GM12873 (cell line): ENCODE measurements around the gene PCGF3.

ENCODE experiments used
- TF ChIP-seq, protein P1 (sequence below): IDR thresholded peaks from 2 replicates; pipeline ENCODE4 v1.5.1; 2012; ENCODE audit warnings: low read depth, mild to moderate bottlenecking, moderate library complexity, low read length, control low read depth; ENCODE audit not compliant: insufficient read depth; ENCODE audit errors: missing control alignments

The PCGF3 gene

DNA sequence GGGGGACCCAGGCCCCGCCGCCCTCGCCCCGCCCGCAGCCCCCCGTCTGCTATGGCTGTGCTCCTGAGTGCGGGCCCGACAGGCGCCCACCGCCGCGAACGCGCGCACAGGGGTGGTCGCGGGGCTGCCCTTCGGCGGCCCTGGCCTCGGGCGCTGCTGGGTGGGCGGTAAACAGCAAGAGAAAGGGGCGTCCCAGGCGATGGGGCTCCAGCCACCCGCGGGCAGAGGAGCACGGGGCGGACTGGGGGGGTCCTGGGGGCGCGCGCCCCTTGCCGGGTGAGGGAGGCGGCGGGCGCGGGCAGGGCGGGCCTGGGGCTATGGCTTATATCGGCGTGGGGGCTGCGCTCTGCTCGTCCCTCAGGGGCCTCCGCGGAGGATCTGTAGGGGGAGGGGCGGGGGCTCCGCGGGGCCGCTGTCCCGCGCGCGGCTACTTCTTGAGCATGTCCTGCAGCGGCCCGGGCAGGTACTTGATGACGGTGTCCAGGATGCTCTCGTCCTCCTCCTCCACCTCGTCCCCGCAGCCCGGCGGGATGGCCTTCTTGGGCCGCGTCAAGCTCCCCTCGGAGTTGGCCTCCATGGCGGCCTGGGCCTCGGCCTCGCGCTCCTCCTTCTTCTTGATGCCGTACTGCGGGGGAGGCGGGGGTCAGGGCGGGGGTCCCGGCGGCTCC, 80.6 kb downstream of the PCGF3 start:
- TF ChIP-seq, protein P1, sequence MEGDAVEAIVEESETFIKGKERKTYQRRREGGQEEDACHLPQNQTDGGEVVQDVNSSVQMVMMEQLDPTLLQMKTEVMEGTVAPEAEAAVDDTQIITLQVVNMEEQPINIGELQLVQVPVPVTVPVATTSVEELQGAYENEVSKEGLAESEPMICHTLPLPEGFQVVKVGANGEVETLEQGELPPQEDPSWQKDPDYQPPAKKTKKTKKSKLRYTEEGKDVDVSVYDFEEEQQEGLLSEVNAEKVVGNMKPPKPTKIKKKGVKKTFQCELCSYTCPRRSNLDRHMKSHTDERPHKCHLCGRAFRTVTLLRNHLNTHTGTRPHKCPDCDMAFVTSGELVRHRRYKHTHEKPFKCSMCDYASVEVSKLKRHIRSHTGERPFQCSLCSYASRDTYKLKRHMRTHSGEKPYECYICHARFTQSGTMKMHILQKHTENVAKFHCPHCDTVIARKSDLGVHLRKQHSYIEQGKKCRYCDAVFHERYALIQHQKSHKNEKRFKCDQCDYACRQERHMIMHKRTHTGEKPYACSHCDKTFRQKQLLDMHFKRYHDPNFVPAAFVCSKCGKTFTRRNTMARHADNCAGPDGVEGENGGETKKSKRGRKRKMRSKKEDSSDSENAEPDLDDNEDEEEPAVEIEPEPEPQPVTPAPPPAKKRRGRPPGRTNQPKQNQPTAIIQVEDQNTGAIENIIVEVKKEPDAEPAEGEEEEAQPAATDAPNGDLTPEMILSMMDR, result no peak

DNA sequence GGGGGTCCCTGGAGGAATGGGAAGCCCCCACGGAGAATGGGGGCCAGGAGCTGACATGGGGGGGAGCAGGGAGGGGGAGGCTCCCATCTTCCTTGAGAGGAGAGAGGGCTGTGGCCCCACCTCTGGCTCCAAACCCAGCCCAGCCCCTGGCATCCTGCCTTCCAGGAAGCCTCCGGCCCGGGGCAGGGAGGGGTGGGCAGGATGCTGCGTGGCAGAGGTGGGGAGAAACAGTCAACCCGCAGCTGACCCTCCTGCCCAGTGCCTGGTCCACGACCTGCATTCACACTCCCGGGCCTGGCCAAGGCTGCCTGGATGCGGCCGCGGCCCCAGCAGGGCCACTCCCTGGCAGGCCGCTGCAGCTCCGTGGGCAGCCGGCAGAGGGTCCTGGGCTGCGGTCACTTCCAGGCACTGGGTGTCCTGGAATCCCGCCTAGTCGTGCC, 81.2 kb downstream of the PCGF3 start:
- TF ChIP-seq, protein P1, result no peak

DNA sequence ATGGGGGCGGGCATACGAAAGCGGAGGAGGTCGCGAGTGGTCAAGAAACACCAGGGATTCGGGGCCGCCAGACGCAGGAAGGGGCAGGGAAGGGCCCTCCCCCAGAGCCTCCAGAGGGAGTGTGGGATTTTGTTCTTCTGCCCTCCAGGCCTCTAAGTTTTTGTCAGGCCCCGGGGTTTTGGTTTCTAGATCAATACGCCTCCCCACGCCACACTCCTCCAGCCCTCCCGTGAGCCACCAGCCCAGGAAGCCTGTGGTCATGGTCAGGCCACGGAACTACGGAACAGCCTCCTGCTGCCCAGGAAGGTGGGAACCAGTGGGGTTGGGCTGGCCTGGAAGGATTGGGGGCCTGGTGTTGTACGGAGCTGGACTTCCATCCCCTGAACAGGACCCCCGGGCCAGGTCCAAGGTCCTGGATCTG, 81.9 kb downstream of the PCGF3 start:
- TF ChIP-seq, protein P1, result no peak

DNA sequence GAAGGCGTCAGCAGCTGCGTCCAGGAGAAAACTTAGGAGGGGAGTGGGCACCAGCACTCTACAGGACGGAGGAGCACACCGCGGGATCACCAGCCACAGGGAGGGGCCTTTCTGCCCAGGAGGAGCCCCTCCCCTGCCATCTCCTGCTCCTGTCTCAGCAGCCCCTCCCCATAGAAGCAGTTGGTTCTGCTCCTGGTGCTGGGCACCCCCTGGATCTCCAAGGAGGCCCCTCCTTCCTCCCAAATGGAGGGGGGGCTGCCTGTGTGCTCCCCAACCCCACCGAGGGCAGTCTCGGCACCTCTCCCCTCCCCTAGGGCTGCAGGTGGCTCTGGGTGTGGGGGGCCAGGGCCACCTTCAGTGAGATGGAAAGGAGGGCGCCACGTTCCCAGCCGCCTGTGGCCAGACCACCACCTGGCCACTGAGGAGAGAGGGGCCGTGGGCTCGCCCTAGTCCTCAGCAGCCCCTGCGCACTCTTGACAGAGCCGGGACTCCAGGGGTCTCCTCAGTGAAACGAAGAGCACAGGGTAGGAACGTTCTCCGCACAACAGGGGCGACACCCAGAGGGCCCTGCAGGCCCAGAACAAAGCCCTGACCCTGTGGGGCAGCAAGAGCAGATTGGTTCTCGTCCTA, 82.5 kb downstream of the PCGF3 start:
- TF ChIP-seq, protein P1, result no peak

DNA sequence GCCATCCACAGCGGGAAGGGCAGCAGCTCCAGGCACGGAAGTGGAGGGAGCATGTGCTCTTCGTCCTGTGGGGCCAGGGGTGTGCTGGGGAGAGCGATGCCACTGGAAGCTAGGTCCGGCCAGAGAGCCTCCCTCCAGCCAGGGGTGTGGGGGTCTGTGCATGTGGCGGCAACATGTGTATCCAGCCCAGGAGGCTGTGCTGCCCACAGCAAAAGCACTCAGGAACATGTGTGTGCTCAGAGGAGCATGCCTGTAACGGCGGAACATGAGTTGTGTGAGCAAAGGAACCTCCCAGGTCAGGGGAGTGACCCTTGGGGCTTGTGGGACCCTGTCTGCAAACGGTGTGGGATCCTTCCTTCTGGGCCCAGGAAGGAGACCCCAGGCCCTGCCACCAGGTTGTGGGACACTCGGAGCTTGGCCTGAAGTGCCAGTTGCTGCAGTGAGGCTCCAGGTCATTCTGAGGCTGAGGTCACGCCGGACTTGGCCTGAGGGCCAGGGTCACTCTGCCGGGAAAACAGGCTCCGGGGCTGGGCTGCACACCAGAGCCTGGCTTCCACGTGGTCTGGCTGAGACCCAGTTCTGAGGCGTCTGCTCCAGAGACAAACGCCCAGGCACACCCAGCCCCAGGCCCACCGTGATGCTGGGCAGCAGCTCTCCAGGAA, 83.1 kb downstream of the PCGF3 start:
- TF ChIP-seq, protein P1, result no peak

DNA sequence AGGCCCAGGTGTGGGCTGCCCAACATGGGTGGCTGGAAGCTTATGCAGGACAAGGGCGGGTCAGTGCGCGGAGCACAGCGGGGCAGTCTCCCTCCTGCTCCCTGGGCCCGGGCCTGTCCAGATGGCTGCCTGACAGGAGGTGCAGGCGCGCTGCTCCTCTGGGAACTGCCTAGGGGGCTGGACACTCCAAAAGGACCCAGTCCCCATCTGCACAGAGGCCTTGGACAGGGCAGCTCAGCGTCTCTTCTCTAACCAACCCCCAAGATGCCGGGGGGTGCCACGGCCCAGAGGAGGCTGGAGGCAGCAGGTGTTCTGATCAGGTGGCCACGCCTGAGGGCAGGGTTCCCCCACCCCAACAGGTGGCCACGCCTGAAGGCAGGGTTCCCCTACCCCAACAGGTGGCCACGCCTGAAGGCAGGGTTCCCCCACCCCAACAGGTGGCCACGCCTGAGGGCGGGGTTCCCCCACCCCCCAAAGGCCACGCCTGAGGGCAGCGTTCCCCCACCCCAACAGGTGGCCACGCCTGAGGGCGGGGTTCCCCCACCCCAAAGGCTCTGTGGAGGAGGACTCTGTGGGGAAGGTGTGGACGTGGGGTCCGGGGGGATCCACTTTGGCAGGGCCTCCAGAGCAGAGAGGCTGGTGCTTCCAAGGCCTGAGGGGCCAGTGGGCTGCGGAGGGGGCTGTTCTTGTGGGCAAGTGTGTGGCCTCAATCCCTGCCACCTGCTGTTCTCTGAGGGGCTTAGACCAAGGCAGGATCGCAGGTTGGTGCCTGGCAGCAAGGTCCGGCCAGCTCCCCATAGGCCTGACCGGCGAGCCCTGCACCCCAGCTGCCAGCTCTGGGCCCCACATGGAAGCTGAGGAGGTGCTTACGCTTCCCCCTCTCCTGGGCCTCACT, 84.2 kb downstream of the PCGF3 start:
- TF ChIP-seq, protein P1, result no peak
